GM12865 (cell line): ENCODE results near the gene RAB8A.

ENCODE experiments used
- DNase-seq: peaks from one replicate; pipeline ENCODE4 v3.0.0; 2010; ENCODE audit warnings: low read depth
- H3K4me3 ChIP-seq: 2 replicates; pipeline ENCODE4 v1.5.1; 2011; ENCODE audit warnings: mild to moderate bottlenecking, low read depth, low read length, control low read depth
- CTCF ChIP-seq: IDR thresholded peaks from 2 replicates; pipeline ENCODE4 v1.5.1; 2011; ENCODE audit warnings: low read length, control low read depth, low read depth, inconsistent platforms; ENCODE audit not compliant: insufficient read depth; ENCODE audit errors: missing control alignments

Gene RAB8A

GRCh38 chr19:16068696-16069259, 42.9 kb upstream of the RAB8A start:
- H3K4me3 ChIP-seq: no peak overlapping the region
- TF ChIP-seq CTCF: no peak
- DNase-seq: no peak

- no peak for TF ChIP-seq CTCF
- H3K4me3 ChIP-seq: no peak overlapping the region
Observed at GRCh38 chr19:16069813-16070365, 41.8 kb upstream of the RAB8A start.

GRCh38 chr19:16070366-16070990, 41.2 kb upstream of the RAB8A start:
- DNase-seq: peak; percentile 88
- H3K4me3 ChIP-seq: no peak overlapping the region
- no peak for TF ChIP-seq CTCF

More at GRCh38 chr19:16069813-16070365, 41.8 kb upstream of the RAB8A start:
- DNase-seq: no peak

GRCh38 chr19:16071072-16071691, 40.5 kb upstream of the RAB8A start:
- no peak overlapping the region for H3K4me3 ChIP-seq
- TF ChIP-seq CTCF: no peak
- no peak for DNase-seq

GRCh38 chr19:16073481-16073880, 38.2 kb upstream of the RAB8A start:
- H3K4me3 ChIP-seq: no peak overlapping the region
- no peak for TF ChIP-seq CTCF
- no peak for DNase-seq

- no peak for TF ChIP-seq CTCF
- no peak overlapping the region for H3K4me3 ChIP-seq
- DNase-seq: no peak
Observed at GRCh38 chr19:16073988-16074387, 37.7 kb upstream of the RAB8A start.
